Body of pancreas (tissue), 4 donors: ENCODE measurements around the gene ADAM17. TPM values are rescaled to one million over a fixed set of nuclear protein-coding genes. Genes with fewer than 3 reads are reported as not detected.

ENCODE experiments used
- ATAC-seq: fragments of 150-250 bp; one replicate; pipeline ENCODE4 v1.9.1; 2016
- DNase-seq, 4 donors: peaks; one replicate each; pipeline ENCODE4 v3.0.0-alpha.2; 2019
- H3K27ac ChIP-seq, 4 donors: fragments of 200-600 bp; sonication (generic); 1 replicate in 3 of 4; 2 replicates in 1 of 4; pipeline versions ENCODE4 v1.5.1 to v1.6.1; 2016 to 2019; ENCODE audit warnings: mild to moderate bottlenecking in 1 of 4, mixed read lengths in 1 of 4, moderate library complexity in 1 of 4
- H3K27me3 ChIP-seq, 2 donors: fragments of 200-600 bp; sonication (generic); one replicate each; pipeline ENCODE4 v1.6.0; 2016; ENCODE audit warnings: mild to moderate bottlenecking in 1 of 2
- H3K36me3 ChIP-seq, 2 donors: fragments of 200-600 bp; sonication (generic); replicated peaks in 1 of 2; 2 replicates each; pipeline ENCODE4 v1.5.1; 2016; ENCODE audit warnings: low read depth in 2 of 2; ENCODE audit not compliant: insufficient read depth in 1 of 2
- H3K4me1 ChIP-seq: fragments of 200-600 bp; sonication (generic); one replicate; pipeline ENCODE4 v1.6.0; 2016
- H3K4me3 ChIP-seq, 2 donors: fragments of 200-600 bp; sonication (generic); 1 replicate in 1 of 2; 2 replicates in 1 of 2; pipeline ENCODE4 v1.5.1; 2016 to 2019
- H3K9me3 ChIP-seq, 3 donors: fragments of 200-600 bp; sonication (generic); 1 replicate in 2 of 3; 2 replicates in 1 of 3; pipeline ENCODE4 v1.5.1; 2016
- POLR2A ChIP-seq, 3 donors: fragments of 450-650 bp; IDR thresholded peaks; one replicate each; pipeline ENCODE4 v1.6.1; 2016; ENCODE audit warnings: antibody characterized with exemption in 3 of 3, mild to moderate bottlenecking in 2 of 3
- WGBS, 2 donors: methylation state at CpG; one replicate each; pipeline ENCODE4 v1.1.5; 2017; 5-methylcytosine and 5-hydroxymethylcytosine counted together
- intact Hi-C: fragments of 100-400 bp; cut with DNase I; formaldehyde crosslinking; loops from one replicate; pipeline ENCODE4 v1.15.1; 2023
- total RNA-seq, 2 donors: library from RNA; depleted of rRNA; stranded (reverse); fragments of >200 nt; gene quantifications; one replicate each; pipeline ENCODE4 v1.1.0, GENCODE V29; 2016
- TF ChIP-seq, protein P1 (sequence below), 7 experiments: fragments of 450-650 bp in 4 of 7; fragments of 200-600 bp in 3 of 7; sonication (generic) in 3 of 7; IDR thresholded peaks; one replicate each; pipeline ENCODE4 v1.5.1; 2016 to 2019; ENCODE audit warnings: antibody characterized with exemption in 7 of 7

The ADAM17 gene
- total RNA-seq, 2 donors from 2014 or later, result 9.9 to 17.5 TPM

DNA sequence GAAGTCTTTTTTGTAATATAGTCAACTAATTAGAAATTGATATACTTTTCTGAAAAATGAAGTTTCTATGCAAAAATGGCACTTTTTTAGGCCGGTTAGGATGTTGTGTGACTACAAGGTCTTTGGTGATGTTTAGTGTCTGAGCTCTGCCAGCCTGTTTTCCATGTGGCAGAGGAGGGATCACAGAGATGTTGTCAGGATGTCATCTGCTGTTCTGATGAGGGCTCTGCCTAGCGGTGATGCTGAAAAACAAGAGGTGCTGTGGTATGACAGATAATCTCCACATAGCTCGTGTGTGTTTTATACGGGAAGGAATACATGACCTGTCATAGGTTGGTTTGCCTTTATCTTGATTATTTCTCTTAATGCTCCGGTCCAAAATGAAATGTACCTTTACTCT is 93.3 kb downstream of the ADAM17 start:
- Histone ChIP-seq H3K27me3 (no peaks in the 10 kb centered on the region), H3K27ac (no peak overlapping the region), H3K36me3 (no peaks in the 10 kb centered on the region), H3K4me1 (no peaks in the 10 kb centered on the region), H3K4me3 (no peak overlapping the region), H3K9me3 (no peaks in the 10 kb centered on the region)
- no peak for ATAC-seq
- intact Hi-C loops, result no loop called here
- DNase-seq, result no peak
- TF ChIP-seq, protein P1, sequence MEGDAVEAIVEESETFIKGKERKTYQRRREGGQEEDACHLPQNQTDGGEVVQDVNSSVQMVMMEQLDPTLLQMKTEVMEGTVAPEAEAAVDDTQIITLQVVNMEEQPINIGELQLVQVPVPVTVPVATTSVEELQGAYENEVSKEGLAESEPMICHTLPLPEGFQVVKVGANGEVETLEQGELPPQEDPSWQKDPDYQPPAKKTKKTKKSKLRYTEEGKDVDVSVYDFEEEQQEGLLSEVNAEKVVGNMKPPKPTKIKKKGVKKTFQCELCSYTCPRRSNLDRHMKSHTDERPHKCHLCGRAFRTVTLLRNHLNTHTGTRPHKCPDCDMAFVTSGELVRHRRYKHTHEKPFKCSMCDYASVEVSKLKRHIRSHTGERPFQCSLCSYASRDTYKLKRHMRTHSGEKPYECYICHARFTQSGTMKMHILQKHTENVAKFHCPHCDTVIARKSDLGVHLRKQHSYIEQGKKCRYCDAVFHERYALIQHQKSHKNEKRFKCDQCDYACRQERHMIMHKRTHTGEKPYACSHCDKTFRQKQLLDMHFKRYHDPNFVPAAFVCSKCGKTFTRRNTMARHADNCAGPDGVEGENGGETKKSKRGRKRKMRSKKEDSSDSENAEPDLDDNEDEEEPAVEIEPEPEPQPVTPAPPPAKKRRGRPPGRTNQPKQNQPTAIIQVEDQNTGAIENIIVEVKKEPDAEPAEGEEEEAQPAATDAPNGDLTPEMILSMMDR (IDR thresholded peaks at IDR 0.05), result no peak
- no peak for TF ChIP-seq POLR2A (IDR thresholded peaks at IDR 0.05)
- WGBS, 2 donors, result 81 to 92% methylated on average over 5 of the region's 5 CpGs

DNA sequence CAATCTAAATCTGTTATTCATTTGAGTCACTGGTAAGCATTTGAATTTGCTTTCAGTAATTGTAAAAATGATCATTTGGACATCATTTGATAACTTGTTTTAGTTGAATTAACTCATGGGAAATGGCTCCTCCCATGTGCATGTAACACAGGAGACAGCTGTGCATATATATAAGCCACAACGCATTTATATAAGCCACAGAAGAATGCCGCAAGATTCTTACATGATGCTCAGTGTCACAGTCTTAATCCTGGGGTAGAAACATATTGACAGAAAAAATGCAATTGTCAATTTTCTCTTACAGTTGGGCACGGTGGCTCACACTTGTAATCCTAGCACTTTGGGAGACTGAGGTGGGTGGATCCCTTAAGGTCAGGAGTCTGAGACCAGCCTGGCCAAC is 94.6 kb downstream of the ADAM17 start:
- 88 to 97% methylated on average over 3 of the region's 3 CpGs for WGBS, 2 donors
- ATAC-seq (no peak), DNase-seq (no peak)
- Histone ChIP-seq H3K4me1 (no peaks in the 10 kb centered on the region), H3K27me3 (no peaks in the 10 kb centered on the region), H3K4me3 (no peak overlapping the region), H3K36me3 (no peaks in the 10 kb centered on the region), H3K27ac (no peak overlapping the region), H3K9me3 (no peaks in the 10 kb centered on the region)
- TF ChIP-seq POLR2A (IDR thresholded peaks at IDR 0.05), result no peak
- TF ChIP-seq, protein P1 (IDR thresholded peaks at IDR 0.05), result no peak
- intact Hi-C loops, result no loop called here

- no peak for ATAC-seq
- 88 to 91% methylated on average over 3 of the region's 3 CpGs for WGBS, 2 donors
- no peak for TF ChIP-seq POLR2A (IDR thresholded peaks at IDR 0.05)
- TF ChIP-seq, protein P1 (IDR thresholded peaks at IDR 0.05), result no peak
These were observed 95.1 kb downstream of the ADAM17 start for GRCh38 chr2:9460441-9461017.

GRCh38 chr2:9451231-9451630 is 104.4 kb downstream of the ADAM17 start:
- ATAC-seq (no peak), DNase-seq (no peak)
- Histone ChIP-seq H3K27ac (no peak overlapping the region), H3K27me3 (no peaks in the 10 kb centered on the region), H3K4me1 (no peaks in the 10 kb centered on the region), H3K4me3 (no peak overlapping the region), H3K36me3 (peaks cover 7 to 12% of the 10 kb centered on the region in 2 donors), H3K9me3 (no peaks in the 10 kb centered on the region)
- WGBS, 2 donors, result 88 to 95% methylated on average over 1 of the region's 1 CpG
- TF ChIP-seq, protein P1 (IDR thresholded peaks at IDR 0.05), result no peak
- TF ChIP-seq POLR2A (IDR thresholded peaks at IDR 0.05), result no peak
- intact Hi-C loops, result no loop called here

More at GRCh38 chr2:9460441-9461017, 95.1 kb downstream of the ADAM17 start:
- Histone ChIP-seq H3K9me3 (no peaks in the 10 kb centered on the region), H3K4me1 (no peaks in the 10 kb centered on the region), H3K27ac (no peak overlapping the region), H3K27me3 (no peaks in the 10 kb centered on the region), H3K36me3 (no peaks in the 10 kb centered on the region), H3K4me3 (no peak overlapping the region)
- no peak for DNase-seq
- intact Hi-C loops, result no loop called here

DNA sequence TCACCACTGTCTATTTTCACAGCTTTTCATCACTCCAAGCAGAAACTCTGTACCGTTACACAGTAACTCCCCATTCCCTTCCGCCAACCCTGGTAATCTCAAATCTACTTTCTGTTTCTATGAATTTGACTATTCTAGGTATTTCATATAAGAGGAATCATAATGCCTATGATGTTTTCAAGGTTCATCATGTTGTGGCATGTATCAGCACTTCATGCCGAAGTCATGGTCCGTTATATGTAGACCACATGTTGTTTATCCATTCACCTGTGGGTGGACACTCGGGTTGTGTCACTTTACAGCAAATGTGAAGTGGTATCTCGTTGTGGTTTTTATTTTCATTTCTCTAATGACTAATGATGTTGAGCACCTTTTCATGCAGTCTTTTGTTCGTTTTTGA is 110.5 kb downstream of the ADAM17 start:
- intact Hi-C loops, result no loop called here
- Histone ChIP-seq H3K4me3 (no peak overlapping the region), H3K9me3 (no peaks in the 10 kb centered on the region), H3K27me3 (no peaks in the 10 kb centered on the region), H3K27ac (no peak overlapping the region), H3K36me3 (peaks cover 0 to 6% of the 10 kb centered on the region in 2 donors), H3K4me1 (no peaks in the 10 kb centered on the region)
- WGBS, 2 donors, result 86 to 88% methylated on average over 7 of the region's 7 CpGs
- TF ChIP-seq, protein P1 (IDR thresholded peaks at IDR 0.05), result no peak
- TF ChIP-seq POLR2A (IDR thresholded peaks at IDR 0.05), result no peak
- ATAC-seq (no peak), DNase-seq (no peak)
